NCI-H748 treated with DMSO at 0.1 percent for 48 hours (cell line): ENCODE results near the gene ADD3.

Source experiments
- DNase-seq: peaks from one replicate; lab custom pipeline; 2025; lab: John Stamatoyannopoulos, UW

Gene ADD3

GRCh38 chr10:110006358-110007160, 1.2 kb upstream of the ADD3 start:
- peak; percentile 8 for DNase-seq

- peak; percentile 4 for DNase-seq
Measured at GRCh38 chr10:110007161-110007700, 553 bp upstream of the ADD3 start.

- peak; percentile 3 for DNase-seq
Measured at GRCh38 chr10:110008518-110009339, 945 bp downstream of the ADD3 start.

GRCh38 chr10:110009736-110010475, 2.1 kb downstream of the ADD3 start:
- DNase-seq: no peak

GRCh38 chr10:110010486-110011378, 2.9 kb downstream of the ADD3 start:
- DNase-seq: no peak

- no peak for DNase-seq
Measured at GRCh38 chr10:110011681-110012080, 3.9 kb downstream of the ADD3 start.

- DNase-seq: no peak
Measured at GRCh38 chr10:110013630-110014293, 6.0 kb downstream of the ADD3 start.

GRCh38 chr10:110016039-110016438, 8.3 kb downstream of the ADD3 start:
- DNase-seq: no peak

- DNase-seq: no peak
Measured at GRCh38 chr10:110017052-110017451, 9.3 kb downstream of the ADD3 start.

- DNase-seq: no peak
Measured at GRCh38 chr10:110017907-110018306, 10.1 kb downstream of the ADD3 start.

GRCh38 chr10:110020265-110020664, 12.5 kb downstream of the ADD3 start:
- no peak for DNase-seq

GRCh38 chr10:110022716-110023504, 15.1 kb downstream of the ADD3 start:
- no peak for DNase-seq

- no peak for DNase-seq
Measured at GRCh38 chr10:110023785-110024465, 16.1 kb downstream of the ADD3 start.

GRCh38 chr10:110029450-110029849, 21.7 kb downstream of the ADD3 start:
- no peak for DNase-seq

GRCh38 chr10:110032801-110033700, 25.3 kb downstream of the ADD3 start:
- no peak for DNase-seq

- no peak for DNase-seq
Measured at GRCh38 chr10:110033701-110034235, 26.0 kb downstream of the ADD3 start.

GRCh38 chr10:110034596-110034995, 26.8 kb downstream of the ADD3 start:
- DNase-seq: no peak
